ENCODE measurements around the gene UHMK1.

Gene UHMK1

GRCh38 chr1:162527314-162527713, 29.7 kb downstream of the UHMK1 start:
- DNase-seq (ENCODE audit: low read depth in 3 of 3), result no peak

GRCh38 chr1:162530307-162530987, 32.8 kb downstream of the UHMK1 start:
- DNase-seq (ENCODE audit: low read depth in 3 of 3), result no peak

GRCh38 chr1:162530988-162531319, 33.3 kb downstream of the UHMK1 start:
- DNase-seq (ENCODE audit: low read depth in 3 of 3), result no peak

GRCh38 chr1:162535501-162535900, 37.9 kb downstream of the UHMK1 start:
- no peak for DNase-seq (ENCODE audit: low read depth in 3 of 3)

GRCh38 chr1:162536511-162536910, 38.9 kb downstream of the UHMK1 start:
- no peak for DNase-seq (ENCODE audit: low read depth in 3 of 3)

- DNase-seq (ENCODE audit: low read depth in 3 of 3), result no peak
These were observed 39.6 kb downstream of the UHMK1 start for GRCh38 chr1:162537216-162537615.

- no peak for DNase-seq (ENCODE audit: low read depth in 3 of 3)
These were observed 41.3 kb downstream of the UHMK1 start for GRCh38 chr1:162538815-162539431.

GRCh38 chr1:162541619-162542141, 44.1 kb downstream of the UHMK1 start:
- DNase-seq (ENCODE audit: low read depth in 3 of 3), result no peak

GRCh38 chr1:162543228-162543627, 45.6 kb downstream of the UHMK1 start:
- no peak for DNase-seq (ENCODE audit: low read depth in 3 of 3)

- no peak for DNase-seq (ENCODE audit: low read depth in 3 of 3)
These were observed 50.6 kb downstream of the UHMK1 start for GRCh38 chr1:162548170-162548569.

GRCh38 chr1:162549001-162549400, 51.4 kb downstream of the UHMK1 start:
- DNase-seq (ENCODE audit: low read depth in 3 of 3), result no peak

GRCh38 chr1:162550925-162551324, 53.3 kb downstream of the UHMK1 start:
- no peak for DNase-seq (ENCODE audit: low read depth in 3 of 3)

GRCh38 chr1:162551969-162552683, 54.5 kb downstream of the UHMK1 start:
- no peak for DNase-seq (ENCODE audit: low read depth in 3 of 3)

- DNase-seq (ENCODE audit: low read depth in 3 of 3), result no peak
These were observed 55.1 kb downstream of the UHMK1 start for GRCh38 chr1:162552684-162553252.

GRCh38 chr1:162554258-162554657, 56.6 kb downstream of the UHMK1 start:
- no peak for DNase-seq (ENCODE audit: low read depth in 3 of 3)

- DNase-seq (ENCODE audit: low read depth in 3 of 3), result no peak
These were observed 59.9 kb downstream of the UHMK1 start for GRCh38 chr1:162557536-162557935.

GRCh38 chr1:162560303-162561036, 62.9 kb downstream of the UHMK1 start:
- DNase-seq (ENCODE audit: low read depth in 3 of 3), result no peak

- DNase-seq (ENCODE audit: low read depth in 3 of 3), result peak; percentile 96 to 98 (median 97)
These were observed 63.5 kb downstream of the UHMK1 start for GRCh38 chr1:162561037-162561615.

GRCh38 chr1:162561616-162562469, 64.2 kb downstream of the UHMK1 start, which contains the start of gene UAP1:
Gene UAP1 (plus strand): TSS chr1:162561722. CDS start chr1:162566069, 4,347 bp downstream.
- DNase-seq (ENCODE audit: low read depth in 3 of 3), result peak in 1 of 3 donors; percentile 27

- no peak for DNase-seq (ENCODE audit: low read depth in 3 of 3)
These were observed 64.8 kb downstream of the UHMK1 start for GRCh38 chr1:162562470-162562828.

Measured in stimulated activated CD4-positive, alpha-beta T cell treated with anti-CD3 and anti-CD28 coated beads, TNF-alpha, amount 100 ng/mL, for 48 hours (primary cell).